Heart left ventricle (tissue), 16 donors: ENCODE measurements around the gene RLN3. TPM values are rescaled to one million over a fixed set of nuclear protein-coding genes. Genes with fewer than 3 reads are reported as not detected.

Experiments used
- ATAC-seq, 4 donors: fragments of 200-7000 bp; cut with Tn5 transposase; one replicate each; pipeline ENCODE4 v1.9.1; 2020 to 2022; ENCODE audit warnings: moderate library complexity in 4 of 4, mild to moderate bottlenecking in 3 of 4, moderate number of reproducible peaks in 1 of 4
- DNase-seq, 5 donors: peaks; one replicate each; pipeline ENCODE4 v3.0.0-alpha.2; 2020
- H3K27ac ChIP-seq, 12 donors: fragments of 200-600 bp; sonication (generic) in 4 of 12; one replicate each; pipeline versions ENCODE4 v1.5.0 to v1.8.0; 2016 to 2022; ENCODE audit warnings: mild to moderate bottlenecking in 2 of 12
- H3K27me3 ChIP-seq, 9 donors: fragments of 200-600 bp; sonication (generic) in 2 of 9; one replicate each; pipeline versions ENCODE4 v1.5.1 to v1.8.0; 2016 to 2022; ENCODE audit warnings: mild to moderate bottlenecking in 3 of 9
- H3K36me3 ChIP-seq, 9 donors: fragments of 200-600 bp; sonication (generic) in 2 of 9; one replicate each; pipeline versions ENCODE4 v1.5.0 to v1.8.0; 2018 to 2022; ENCODE audit warnings: mild to moderate bottlenecking in 2 of 9
- H3K4me1 ChIP-seq, 12 donors: fragments of 200-600 bp; sonication (generic) in 4 of 12; one replicate each; pipeline versions ENCODE4 v1.5.0 to v1.8.0; 2016 to 2022; ENCODE audit warnings: mild to moderate bottlenecking in 3 of 12
- H3K4me3 ChIP-seq, 12 donors: fragments of 200-600 bp; sonication (generic) in 4 of 12; one replicate each; pipeline versions ENCODE4 v1.5.0 to v1.8.0; 2017 to 2022; ENCODE audit warnings: mild to moderate bottlenecking in 9 of 12, moderate library complexity in 4 of 12
- H3K9me3 ChIP-seq, 12 donors: fragments of 200-600 bp; sonication (generic) in 4 of 12; one replicate each; pipeline versions ENCODE4 v1.5.0 to v1.8.0; 2016 to 2022; ENCODE audit warnings: mild to moderate bottlenecking in 1 of 12
- CTCF ChIP-seq, 12 donors: fragments of 200-600 bp; sonication (generic) in 4 of 12; IDR thresholded peaks; one replicate each; pipeline versions ENCODE4 v1.5.0 to v1.8.0; 2018 to 2022; ENCODE audit warnings: antibody characterized with exemption in 12 of 12, mild to moderate bottlenecking in 5 of 12
- POLR2A ChIP-seq, 2 donors: fragments of 450-650 bp; IDR thresholded peaks; one replicate each; pipeline ENCODE4 v1.6.1; 2017; ENCODE audit warnings: antibody characterized with exemption in 2 of 2, mild to moderate bottlenecking in 2 of 2, moderate library complexity in 2 of 2
- WGBS, 4 donors: extraction: QIAGEN DNeasy Blood & Tissue Kit in 2 of 4; methylation state at CpG; one replicate each; pipeline versions ENCODE4 v1.1.5 to v1.1.7; 2013 to 2018; 5-methylcytosine and 5-hydroxymethylcytosine counted together
- intact Hi-C, 10 donors: fragments of 100-400 bp; cut with DNase I; formaldehyde crosslinking; loops; one replicate each; pipeline versions ENCODE4 v1.11.1 to v1.14.2; 2022
- polyA plus RNA-seq, 2 donors: library from polyadenylated mRNA; stranded (reverse); fragments of 200-250 nt; gene quantifications; one replicate each; pipeline ENCODE4 v1.2.3, GENCODE V29; 2013
- total RNA-seq, 9 donors: library from RNA; depleted of rRNA in 2 of 9; stranded (reverse); fragments of >200 nt in 2 of 9; fragmentation: NEBNext Ultra II Directional in 3 of 9; extraction: Animal tissue kit (Norgen Biotek cat#: 25700) in 3 of 9; gene quantifications; one replicate each; pipeline versions ENCODE4 v1.1.0 to v1.2.4, GENCODE V29; 2016 to 2023
- donor health status: ischemic (EF 13 %, LVEDD 7.1; RV severe dilation, severe dysfunction).
- donor health status: healthy with polysubstance abuse.
- donor health status: DM: no; HTN: yes; CAD: no.
- donor health status: DM: no; HTN: no; CAD: no.
- donor health status: ischemic (EF 25% LVEDD 6.9; RV normal size, moderate dysfunction).
- donor health status: ischemic (EF 25% LVEDD 5.7; RV mildly dilated, moderate dysfunction).
- donor health status: healthy.
- donor health status: DM: yes; HTN: yes; CAD: no.
- donor health status: ischemic (EF 35%, LVEDD 5.7; RV mildly dilated, moderate dysfunction).
- donor health status: nonischemic (EF 11% LVEDD 7.7; RV severe dilation, severe dysfunction).
- donor health status: DM: yes; HTN: yes; CAD: no.
- donor health status: PGD.
- donor health status: ischemic (EF 29% LVEDD 5.4; RV normal size, mild dysfunction).
- donor health status: nonischemic (EF 23%, LVEDD 6.1; RV moderate dilation, normal function).

The RLN3 gene
- total and polyA plus RNA-seq, 11 donors, result not detected

GRCh38 chr19:14058182-14059092 is 30.5 kb downstream of the RLN3 start:
- no peak for TF ChIP-seq CTCF (IDR thresholded peaks at IDR 0.05)
- 22 to 25% (median 24%) methylated on average over 17 of the region's 17 CpGs for WGBS, 4 donors
- intact Hi-C loops, result loop anchor here in 1 of 10 donors (10.0 kb wide), 1 partner anchor 174 kb away; no protein-coding TSS in a partner anchor
- H3K27ac ChIP-seq, result no peak overlapping the region
- peaks cover 5 to 34% (median 28%) of the 10 kb centered on the region in 9 donors for H3K27me3 ChIP-seq
- H3K9me3 ChIP-seq, result peaks cover 0 to 2% (median 0%) of the 10 kb centered on the region in 12 donors
- DNase-seq (no peak), ATAC-seq (no peak)
- peak overlapping the region in 1 of 12 donors; percentile 34 for H3K4me3 ChIP-seq
- no peaks in the 10 kb centered on the region for H3K36me3 ChIP-seq
- peaks cover 0 to 18% (median 2%) of the 10 kb centered on the region in 12 donors for H3K4me1 ChIP-seq

GRCh38 chr19:14059093-14059480 is 31.1 kb downstream of the RLN3 start:
- intact Hi-C loops, result loop anchor here in 1 of 10 donors (10.0 kb wide), 1 partner anchor 174 kb away; no protein-coding TSS in a partner anchor
- DNase-seq, result no peak
- Histone ChIP-seq H3K4me3 (no peak overlapping the region), H3K36me3 (no peaks in the 10 kb centered on the region), H3K27me3 (peaks cover 5 to 34% (median 28%) of the 10 kb centered on the region in 9 donors), H3K4me1 (peaks cover 0 to 18% (median 2%) of the 10 kb centered on the region in 12 donors), H3K9me3 (no peaks in the 10 kb centered on the region), H3K27ac (no peak overlapping the region)
- TF ChIP-seq CTCF (IDR thresholded peaks at IDR 0.05) (peak; percentile 41 to 68 (median 57)), POLR2A (IDR thresholded peaks at IDR 0.05) (no peak)
- no peak for ATAC-seq
- 17 to 21% (median 18%) methylated on average over 11 to 15 of the region's 15 CpGs for WGBS, 4 donors

- H3K27me3 ChIP-seq, result peaks cover 5 to 34% (median 28%) of the 10 kb centered on the region in 9 donors
These were observed 31.8 kb downstream of the RLN3 start for GRCh38 chr19:14059652-14060155.

More at GRCh38 chr19:14059652-14060155, 31.8 kb downstream of the RLN3 start:
- no peak overlapping the region for H3K4me3 ChIP-seq
- no peak overlapping the region for H3K27ac ChIP-seq
- H3K36me3 ChIP-seq, result no peaks in the 10 kb centered on the region
- ATAC-seq, result no peak
- no peaks in the 10 kb centered on the region for H3K9me3 ChIP-seq
- H3K4me1 ChIP-seq, result peaks cover 0 to 18% (median 2%) of the 10 kb centered on the region in 12 donors
- intact Hi-C loops, result loop anchor here in 2 of 10 donors (10.0 kb wide), 2 partner anchors 175 to 465 kb away; no protein-coding TSS in a partner anchor
- 45 to 64% (median 48%) methylated on average over 6 to 8 of the region's 8 CpGs for WGBS, 4 donors
- DNase-seq, result no peak
- TF ChIP-seq CTCF (IDR thresholded peaks at IDR 0.05), result no peak
- no peak for TF ChIP-seq POLR2A (IDR thresholded peaks at IDR 0.05)
